ENCODE data around the gene BPIFA3. TPM values are rescaled to one million over a fixed set of nuclear protein-coding genes. Genes with fewer than 3 reads are reported as not detected.

Gene BPIFA3
- total and polyA plus RNA-seq, 9 of the 15 experiments (the other 6 are each of a cell fraction or from before 2014, with no cell fraction given), result not detected

DNA sequence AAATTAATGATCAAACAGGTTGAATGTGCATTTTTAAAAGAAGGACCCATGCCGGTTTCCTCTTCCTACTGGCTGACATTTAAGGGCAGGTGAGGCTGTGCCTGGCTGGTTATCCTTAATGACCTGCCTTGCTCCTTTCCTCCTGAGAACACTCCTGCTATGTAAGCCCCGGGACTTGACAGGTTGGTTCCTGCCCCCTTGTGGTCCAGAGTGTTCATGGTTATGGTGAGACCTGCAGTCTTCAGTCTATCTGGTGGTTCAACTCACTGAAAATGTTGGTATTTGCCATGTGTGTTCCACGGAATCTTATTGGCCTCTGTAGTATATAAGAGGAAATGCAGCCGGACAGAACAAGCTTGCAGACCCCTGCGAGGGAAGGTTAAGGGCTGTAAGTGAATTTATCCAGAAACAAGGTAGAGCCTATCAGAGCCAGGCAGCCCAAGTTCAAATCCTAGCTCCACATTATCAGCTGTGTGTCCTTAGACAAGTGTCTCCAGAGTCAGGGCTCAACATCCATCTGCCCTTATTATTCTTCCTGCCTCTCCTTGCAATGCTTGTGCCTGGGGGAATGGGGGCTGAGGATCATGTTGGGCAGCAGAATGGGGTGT, 5.2 kb upstream of the BPIFA3 start (continued):
- TF ChIP-seq, protein P1, sequence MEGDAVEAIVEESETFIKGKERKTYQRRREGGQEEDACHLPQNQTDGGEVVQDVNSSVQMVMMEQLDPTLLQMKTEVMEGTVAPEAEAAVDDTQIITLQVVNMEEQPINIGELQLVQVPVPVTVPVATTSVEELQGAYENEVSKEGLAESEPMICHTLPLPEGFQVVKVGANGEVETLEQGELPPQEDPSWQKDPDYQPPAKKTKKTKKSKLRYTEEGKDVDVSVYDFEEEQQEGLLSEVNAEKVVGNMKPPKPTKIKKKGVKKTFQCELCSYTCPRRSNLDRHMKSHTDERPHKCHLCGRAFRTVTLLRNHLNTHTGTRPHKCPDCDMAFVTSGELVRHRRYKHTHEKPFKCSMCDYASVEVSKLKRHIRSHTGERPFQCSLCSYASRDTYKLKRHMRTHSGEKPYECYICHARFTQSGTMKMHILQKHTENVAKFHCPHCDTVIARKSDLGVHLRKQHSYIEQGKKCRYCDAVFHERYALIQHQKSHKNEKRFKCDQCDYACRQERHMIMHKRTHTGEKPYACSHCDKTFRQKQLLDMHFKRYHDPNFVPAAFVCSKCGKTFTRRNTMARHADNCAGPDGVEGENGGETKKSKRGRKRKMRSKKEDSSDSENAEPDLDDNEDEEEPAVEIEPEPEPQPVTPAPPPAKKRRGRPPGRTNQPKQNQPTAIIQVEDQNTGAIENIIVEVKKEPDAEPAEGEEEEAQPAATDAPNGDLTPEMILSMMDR (IDR thresholded peaks at IDR 0.05 in 2 of 3, conservative IDR thresholded peaks at IDR 0.05 in 1 of 3; ENCODE audit: insufficient read depth in 2 of 3, low read depth in 1 of 3, low read length in 3 of 3), result peak; percentile 61 to 62 (median 61); a peak in 5 of 6 replicates
- TF ChIP-seq, protein P2, sequence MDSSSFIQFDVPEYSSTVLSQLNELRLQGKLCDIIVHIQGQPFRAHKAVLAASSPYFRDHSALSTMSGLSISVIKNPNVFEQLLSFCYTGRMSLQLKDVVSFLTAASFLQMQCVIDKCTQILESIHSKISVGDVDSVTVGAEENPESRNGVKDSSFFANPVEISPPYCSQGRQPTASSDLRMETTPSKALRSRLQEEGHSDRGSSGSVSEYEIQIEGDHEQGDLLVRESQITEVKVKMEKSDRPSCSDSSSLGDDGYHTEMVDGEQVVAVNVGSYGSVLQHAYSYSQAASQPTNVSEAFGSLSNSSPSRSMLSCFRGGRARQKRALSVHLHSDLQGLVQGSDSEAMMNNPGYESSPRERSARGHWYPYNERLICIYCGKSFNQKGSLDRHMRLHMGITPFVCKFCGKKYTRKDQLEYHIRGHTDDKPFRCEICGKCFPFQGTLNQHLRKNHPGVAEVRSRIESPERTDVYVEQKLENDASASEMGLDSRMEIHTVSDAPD (CRISPR knock-in tag; IDR thresholded peaks at IDR 0.05), result no peak
- no peak for TF ChIP-seq ILK (tag; IDR thresholded peaks at IDR 0.05; ENCODE audit: borderline replicate concordance, low read depth)
- TF ChIP-seq BDP1 (IDR thresholded peaks at IDR 0.05; ENCODE audit: insufficient read depth, insufficient read length), result no peak
- no peak for TF ChIP-seq MYNN (IDR thresholded peaks at IDR 0.05)
- TF ChIP-seq MYNN (CRISPR knock-in tag; IDR thresholded peaks at IDR 0.05), result no peak
- TF ChIP-seq SMC3 (conservative IDR thresholded peaks at IDR 0.05; ENCODE audit: insufficient read depth, low read depth, low read length), result peak; percentile 40; the same call in 1 of the 2 replicates
- TF ChIP-seq CCAR2 (IDR thresholded peaks at IDR 0.05; ENCODE audit: low read depth, low read length), result no peak
- TF ChIP-seq DNMT1 (IDR thresholded peaks at IDR 0.05), result no peak

Measured in K562 (cell line).